Urothelium cell line (cell line): ENCODE measurements around the gene JSRP1.

ENCODE experiments used
- DNase-seq: peaks from one replicate; pipeline ENCODE4 v3.0.0; 2011; ENCODE audit warnings: low spot score, mixed read lengths
- FAIRE-seq: peaks from 2 replicates; lab custom pipeline; 2011; peaks lifted over from hg19 to GRCh38; lab: Jason Lieb, UNC

The JSRP1 gene

GRCh38 chr19:2219726-2220125, 36.5 kb downstream of the JSRP1 start:
- DNase-seq: no peak
- FAIRE-seq: no peak

DNA sequence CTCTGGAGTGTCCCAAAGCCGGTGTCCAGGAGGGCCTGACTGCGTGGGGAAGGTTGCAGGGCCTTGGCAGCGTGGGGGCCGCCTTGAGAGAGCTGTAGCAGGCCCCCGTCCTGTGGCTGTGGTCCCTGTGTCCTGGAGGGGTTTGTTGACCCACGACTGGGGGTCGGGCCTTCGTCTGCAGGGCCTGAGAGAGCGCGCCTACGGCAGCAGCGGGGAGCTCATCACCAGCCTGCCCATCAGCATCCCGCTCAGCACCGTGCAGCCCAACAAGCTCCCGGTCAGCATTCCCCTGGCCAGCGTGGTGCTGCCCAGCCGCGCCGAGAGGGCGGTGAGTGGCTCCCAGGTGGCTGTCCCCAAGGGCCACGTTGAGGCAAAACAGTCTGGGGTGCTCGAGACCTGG, 38.6 kb downstream of the JSRP1 start:
- FAIRE-seq (no peak), DNase-seq (no peak)

DNA sequence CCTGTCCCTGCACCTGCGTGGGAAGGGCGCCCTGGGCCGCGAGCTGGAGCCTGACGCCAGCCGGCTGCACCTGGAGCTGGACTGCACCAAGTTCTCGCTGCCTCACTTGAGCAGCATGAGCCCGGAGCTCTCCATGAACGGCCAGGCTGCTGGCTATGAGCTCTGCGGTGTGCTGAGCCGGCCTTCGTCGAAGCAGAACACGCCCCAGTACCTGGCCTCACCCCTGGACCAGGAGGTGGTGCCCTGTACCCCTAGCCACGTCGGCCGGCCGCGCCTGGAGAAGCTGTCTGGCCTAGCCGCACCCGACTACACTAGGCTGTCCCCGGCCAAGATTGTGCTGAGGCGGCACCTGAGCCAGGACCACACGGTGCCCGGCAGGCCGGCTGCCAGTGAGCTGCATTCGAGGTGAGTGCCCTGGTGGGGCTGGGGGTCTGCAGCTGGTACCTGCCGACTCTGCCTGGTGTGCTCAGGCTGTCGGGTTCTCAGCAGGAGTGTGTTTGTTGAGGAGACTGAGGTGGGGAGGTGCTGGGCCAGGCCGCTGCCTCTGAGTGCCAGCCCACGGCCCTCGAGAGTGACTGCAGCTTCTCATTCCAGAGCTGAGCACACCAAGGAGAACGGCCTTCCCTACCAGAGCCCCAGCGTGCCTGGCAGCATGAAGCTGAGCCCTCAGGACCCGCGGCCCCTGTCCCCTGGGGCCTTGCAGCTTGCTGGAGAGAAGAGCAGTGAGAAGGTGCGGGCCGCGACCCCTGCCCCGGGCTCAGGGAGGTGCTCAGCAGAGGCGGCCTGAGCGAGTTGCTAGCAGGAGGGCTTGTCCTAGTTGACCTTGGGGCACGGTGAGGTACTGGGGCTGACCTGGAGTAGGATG, 39.6 kb downstream of the JSRP1 start:
- DNase-seq: no peak
- no peak for FAIRE-seq

GRCh38 chr19:2215281-2215751, 40.9 kb downstream of the JSRP1 start:
- DNase-seq (no peak), FAIRE-seq (no peak)

- FAIRE-seq (no peak), DNase-seq (no peak)
Observed at GRCh38 chr19:2214251-2214650, 42.0 kb downstream of the JSRP1 start.

- FAIRE-seq: no peak
- no peak for DNase-seq
Observed at GRCh38 chr19:2213799-2214198, 42.4 kb downstream of the JSRP1 start.

GRCh38 chr19:2212861-2213711, 43.1 kb downstream of the JSRP1 start:
- no peak for FAIRE-seq
- DNase-seq: no peak

- no peak for DNase-seq
- no peak for FAIRE-seq
Observed at GRCh38 chr19:2210987-2211740, 45.1 kb downstream of the JSRP1 start.

DNA sequence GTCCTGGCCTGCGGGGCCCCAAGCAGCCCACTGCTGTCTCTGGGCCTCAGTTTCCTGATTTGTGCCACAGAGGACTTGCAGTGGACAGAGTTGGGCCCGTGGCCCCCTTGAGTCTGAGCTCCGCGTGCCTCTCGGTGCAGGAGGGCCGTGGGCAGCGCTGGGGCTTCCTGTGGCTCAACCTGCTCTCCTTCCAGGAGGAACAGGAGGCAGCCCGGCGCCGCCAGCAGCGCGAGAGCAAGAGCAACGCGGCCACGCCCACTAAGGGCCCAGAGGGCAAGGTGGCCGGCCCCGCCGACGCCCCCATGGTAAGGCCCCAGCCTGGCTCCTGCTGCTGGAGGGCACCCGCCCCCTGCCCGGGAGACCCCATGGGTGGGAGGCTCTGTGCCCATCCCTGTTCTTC, 46.0 kb downstream of the JSRP1 start:
- no peak for FAIRE-seq
- no peak for DNase-seq

DNA sequence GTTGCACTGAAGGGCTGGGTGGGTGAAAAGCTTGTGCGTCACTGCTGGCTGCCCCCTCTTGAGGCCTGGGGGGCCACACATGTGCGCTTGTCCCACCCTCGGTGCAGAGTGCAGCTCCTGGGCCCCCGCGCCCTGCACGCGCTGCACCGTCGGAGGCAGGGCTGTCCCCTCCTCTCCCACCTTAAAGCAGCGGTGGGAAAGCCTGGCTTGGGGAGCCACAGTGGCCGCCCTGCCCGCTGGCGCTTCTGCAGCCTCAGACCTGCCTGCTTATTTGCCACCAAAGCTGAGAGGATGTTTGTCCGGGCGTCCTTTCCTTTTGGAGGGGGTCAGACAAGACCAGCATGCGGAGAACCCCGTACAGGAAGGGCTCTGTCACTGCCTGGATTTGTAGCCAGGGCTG, 46.8 kb downstream of the JSRP1 start:
- DNase-seq (no peak), FAIRE-seq (no peak)

DNA sequence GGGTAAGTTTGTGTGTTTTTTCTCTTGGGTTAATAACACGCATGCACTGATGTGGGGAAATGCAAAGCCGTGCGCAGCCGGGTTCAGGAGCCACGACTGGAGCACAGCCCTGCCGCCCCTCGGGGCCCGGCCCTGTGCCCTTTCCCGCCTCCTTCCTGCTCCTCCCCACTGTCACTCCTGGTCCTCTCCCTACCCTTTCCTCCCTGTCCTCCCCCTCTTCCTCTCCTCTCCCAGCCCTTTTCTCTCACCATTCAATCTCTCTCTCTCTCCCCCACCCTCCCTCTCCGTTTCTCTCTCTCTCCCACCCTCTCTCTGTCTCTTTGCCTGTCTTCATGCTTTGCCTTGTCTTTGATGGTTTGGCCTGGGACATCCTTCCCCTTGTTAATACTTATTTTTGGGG, 47.2 kb downstream of the JSRP1 start:
- FAIRE-seq (no peak), DNase-seq (no peak)

GRCh38 chr19:2207991-2208860, 48.0 kb downstream of the JSRP1 start:
- no peak for DNase-seq

DNA sequence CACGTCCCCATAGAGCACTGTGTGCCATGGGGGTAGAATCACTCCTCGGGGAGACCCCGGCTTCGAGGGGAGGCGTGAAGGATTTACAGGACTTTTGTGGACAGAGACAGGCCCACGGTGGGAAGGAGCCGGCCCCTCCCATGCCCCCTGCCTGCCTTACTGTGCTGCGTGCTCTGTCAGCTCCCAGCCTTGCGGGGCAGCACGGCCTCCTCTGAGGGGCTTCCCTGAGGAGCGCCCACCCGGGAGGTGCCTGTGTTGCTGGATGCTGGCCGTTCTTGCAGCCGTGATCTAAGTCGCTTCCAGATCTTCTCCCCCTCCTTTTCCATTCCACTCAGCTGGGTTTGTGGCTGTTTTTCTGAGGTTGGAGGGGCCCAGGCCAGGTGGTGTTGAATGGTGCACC, 49.2 kb downstream of the JSRP1 start:
- no peak for FAIRE-seq
- DNase-seq: no peak

More at GRCh38 chr19:2207991-2208860, 48.0 kb downstream of the JSRP1 start:
- FAIRE-seq: no peak

DNA sequence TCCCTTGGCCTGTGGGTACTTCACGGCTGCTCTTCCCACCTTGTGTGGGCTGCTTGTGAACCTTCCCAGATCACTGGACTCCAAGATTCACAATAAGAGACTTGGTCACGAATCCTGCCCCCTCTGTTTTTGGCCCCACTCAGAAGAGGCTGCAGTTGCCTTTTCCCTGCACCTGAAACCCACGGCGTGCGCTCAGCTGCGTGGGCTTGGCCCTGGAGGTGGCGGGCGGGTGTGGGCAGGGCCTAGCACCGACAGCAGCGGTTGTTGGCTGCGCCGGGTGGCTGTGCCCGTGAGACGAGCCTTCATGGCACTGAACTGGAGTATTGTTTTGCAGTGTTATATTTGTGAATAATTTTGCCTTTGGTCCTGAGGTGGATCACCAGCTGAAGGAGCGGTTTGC, 53.9 kb downstream of the JSRP1 start:
- no peak for DNase-seq
- no peak for FAIRE-seq
